DMS 273 (cell line): ENCODE measurements around the gene SIGMAR1.
A peak's percentile ranks its signal among the peaks of the same experiment; 100 is the strongest.

ENCODE experiments used
- DNase-seq: peaks from one replicate; lab custom pipeline; 2025; ENCODE audit not compliant: unreplicated experiment; lab: John Stamatoyannopoulos, UW

SIGMAR1 gene

GRCh38 chr9:34637356-34638137 lies at the start of gene SIGMAR1:
TSS of gene SIGMAR1 (minus strand) at chr9:34637787. CDS start at chr9:34637697, 90 bp downstream.
- peak; percentile 98 for DNase-seq

- no peak for DNase-seq
Measured at GRCh38 chr9:34686732-34687131, 49.1 kb upstream of the SIGMAR1 start.

GRCh38 chr9:34686231-34686630 lies 48.6 kb upstream of the SIGMAR1 start:
- no peak for DNase-seq

- no peak for DNase-seq
Measured at GRCh38 chr9:34685591-34685990, 48.0 kb upstream of the SIGMAR1 start.

- DNase-seq, result no peak
Measured at GRCh38 chr9:34684816-34685215, 47.2 kb upstream of the SIGMAR1 start.

GRCh38 chr9:34684145-34684544 lies 46.6 kb upstream of the SIGMAR1 start:
- no peak for DNase-seq

GRCh38 chr9:34675869-34676268 lies 38.3 kb upstream of the SIGMAR1 start:
- no peak for DNase-seq

GRCh38 chr9:34675048-34675714 lies 37.6 kb upstream of the SIGMAR1 start:
- DNase-seq, result peak; percentile 93

- DNase-seq, result no peak
Measured at GRCh38 chr9:34674440-34674839, 36.9 kb upstream of the SIGMAR1 start.

- DNase-seq, result peak; percentile 10
Measured at GRCh38 chr9:34671307-34671706, 33.7 kb upstream of the SIGMAR1 start.

- DNase-seq, result no peak
Measured at GRCh38 chr9:34669809-34670562, 32.4 kb upstream of the SIGMAR1 start.

- DNase-seq, result peak; percentile 96
Measured at GRCh38 chr9:34665381-34666250, 28.0 kb upstream of the SIGMAR1 start.

GRCh38 chr9:34665067-34665380 lies 27.4 kb upstream of the SIGMAR1 start:
- no peak for DNase-seq

- peak; percentile 89 for DNase-seq
Measured at GRCh38 chr9:34664281-34665066, 26.9 kb upstream of the SIGMAR1 start.

GRCh38 chr9:34663303-34663605 lies 25.7 kb upstream of the SIGMAR1 start:
- DNase-seq, result no peak

- DNase-seq, result no peak
Measured at GRCh38 chr9:34662526-34663302, 25.1 kb upstream of the SIGMAR1 start, which contains the start of gene CCL27. TSS of gene CCL27 (minus strand) at chr9:34662657. CDS start at chr9:34662633, 24 bp downstream.

GRCh38 chr9:34659592-34660253 lies 22.1 kb upstream of the SIGMAR1 start:
- peak; percentile 74 for DNase-seq

- no peak for DNase-seq
Measured at GRCh38 chr9:34658461-34658860, 20.9 kb upstream of the SIGMAR1 start.

- no peak for DNase-seq
Measured at GRCh38 chr9:34656992-34657391, 19.4 kb upstream of the SIGMAR1 start.
